ENCODE results near the gene GPR17. TPM values are rescaled to one million over a fixed set of nuclear protein-coding genes. Genes with fewer than 3 reads are reported as not detected.

GPR17 gene
- total and polyA plus RNA-seq, 2 experiments from 2014 or later: 0.09 TPM; not detected in 1

- Histone ChIP-seq H3K4me1 (ENCODE audit: low read depth) (no peaks in the 10 kb centered on the region), H3K27ac (no peak overlapping the region), H3K36me3 (no peaks in the 10 kb centered on the region), H3K27me3 (no peaks in the 10 kb centered on the region), H3K4me3 (no peak overlapping the region), H3K9me3 (ENCODE audit: low read depth) (no peaks in the 10 kb centered on the region)
- no peak for DNase-seq (ENCODE audit: low read depth in 1 of 2, low spot score in 1 of 2)
- no peak for TF ChIP-seq CTCF (IDR thresholded peaks at IDR 0.05; ENCODE audit: low read depth, low read length)
These were observed 5.6 kb upstream of the GPR17 start for GRCh38 chr2:127640082-127641072.

- Histone ChIP-seq H3K36me3 (no peaks in the 10 kb centered on the region), H3K9me3 (ENCODE audit: low read depth) (no peaks in the 10 kb centered on the region), H3K27ac (no peak overlapping the region), H3K4me1 (ENCODE audit: low read depth) (no peaks in the 10 kb centered on the region), H3K27me3 (no peaks in the 10 kb centered on the region), H3K4me3 (no peak overlapping the region)
- no peak for TF ChIP-seq CTCF (IDR thresholded peaks at IDR 0.05; ENCODE audit: low read depth, low read length)
- DNase-seq (ENCODE audit: low read depth in 1 of 2, low spot score in 1 of 2): no peak
These were observed 4.8 kb upstream of the GPR17 start for GRCh38 chr2:127641133-127641532.

GRCh38 chr2:127641846-127642507, 4.0 kb upstream of the GPR17 start:
- no peak for DNase-seq (ENCODE audit: low read depth in 1 of 2, low spot score in 1 of 2)
- no peaks in the 10 kb centered on the region for H3K9me3 ChIP-seq (ENCODE audit: low read depth)
- no peak for TF ChIP-seq CTCF (IDR thresholded peaks at IDR 0.05; ENCODE audit: low read depth, low read length)
- no peak overlapping the region for H3K4me3 ChIP-seq
- H3K36me3 ChIP-seq: no peaks in the 10 kb centered on the region
- no peak overlapping the region for H3K27ac ChIP-seq
- no peaks in the 10 kb centered on the region for H3K27me3 ChIP-seq
- no peaks in the 10 kb centered on the region for H3K4me1 ChIP-seq (ENCODE audit: low read depth)

- DNase-seq (ENCODE audit: low read depth in 1 of 2, low spot score in 1 of 2): no peak
- Histone ChIP-seq H3K4me3 (no peak overlapping the region), H3K27ac (no peak overlapping the region), H3K27me3 (no peaks in the 10 kb centered on the region), H3K36me3 (no peaks in the 10 kb centered on the region), H3K4me1 (ENCODE audit: low read depth) (no peaks in the 10 kb centered on the region), H3K9me3 (ENCODE audit: low read depth) (no peaks in the 10 kb centered on the region)
- no peak for TF ChIP-seq CTCF (IDR thresholded peaks at IDR 0.05; ENCODE audit: low read depth, low read length)
These were observed 3.1 kb upstream of the GPR17 start for GRCh38 chr2:127642706-127643438.

- H3K27ac ChIP-seq: no peak overlapping the region
- H3K9me3 ChIP-seq (ENCODE audit: low read depth): no peaks in the 10 kb centered on the region
- H3K4me1 ChIP-seq (ENCODE audit: low read depth): no peaks in the 10 kb centered on the region
- no peaks in the 10 kb centered on the region for H3K27me3 ChIP-seq
- DNase-seq (ENCODE audit: low read depth in 1 of 2, low spot score in 1 of 2): no peak
- H3K36me3 ChIP-seq: no peaks in the 10 kb centered on the region
- TF ChIP-seq CTCF (IDR thresholded peaks at IDR 0.05; ENCODE audit: low read depth, low read length): no peak
- H3K4me3 ChIP-seq: no peak overlapping the region
These were observed 2.4 kb upstream of the GPR17 start for GRCh38 chr2:127643439-127644065.

Data from cardiac muscle cell (in vitro differentiated cells and primary cell).